H1 (cell line): ENCODE measurements around the gene DLG5.

Experiments
- CTCF ChIP-seq, 3 experiments: IDR thresholded peaks; 1 replicate in 2 of 3; 2 replicates in 1 of 3; pipeline versions ENCODE4 v1.5.1 to v1.6.1; 2011; ENCODE audit warnings: low read length in 3 of 3, mild to moderate bottlenecking in 3 of 3, inconsistent platforms in 2 of 3, low read depth in 1 of 3, moderate library complexity in 1 of 3; ENCODE audit not compliant: insufficient read depth in 1 of 3; ENCODE audit errors: control extremely low read depth in 1 of 3
- HDAC2 ChIP-seq, 2 experiments: fragments of 300-600 bp in 1 of 2; sonication (generic) in 1 of 2; IDR thresholded peaks; 2 replicates each; pipeline ENCODE4 v1.6.1; 2011 to 2012; ENCODE audit warnings: low read depth in 2 of 2, low read length in 2 of 2, mild to moderate bottlenecking in 2 of 2, moderate library complexity in 2 of 2, borderline replicate concordance in 1 of 2, inconsistent platforms in 1 of 2
- KDM1A ChIP-seq: fragments of 200-600, 300-600 bp; sonication (generic); IDR thresholded peaks from 2 replicates; pipeline ENCODE4 v1.7.1; 2016; ENCODE audit warnings: mild to moderate bottlenecking, low read length, borderline replicate concordance
- NRF1 ChIP-seq: IDR thresholded peaks from 2 replicates; pipeline ENCODE4 v1.6.1; 2011; ENCODE audit warnings: mild to moderate bottlenecking, low read depth, low read length, improper control_type of control experiment
- PHF8 ChIP-seq: fragments of 200-600 bp; sonication (generic); conservative IDR thresholded peaks from 2 replicates; pipeline ENCODE4 v1.7.1; 2012; ENCODE audit warnings: low read depth, mild to moderate bottlenecking, inconsistent platforms, low read length, moderate library complexity
- POLR2A ChIP-seq, 2 experiments: IDR thresholded peaks; 1 replicate in 1 of 2; 2 replicates in 1 of 2; pipeline ENCODE4 v1.6.1; 2011; ENCODE audit warnings: low read depth in 2 of 2, low read length in 2 of 2, mild to moderate bottlenecking in 2 of 2; ENCODE audit errors: control extremely low read depth in 1 of 2
- SP1 ChIP-seq: IDR thresholded peaks from 2 replicates; pipeline ENCODE4 v1.6.1; 2011; ENCODE audit warnings: low read depth, low read length
- ZNF274 ChIP-seq: IDR thresholded peaks from 2 replicates; pipeline ENCODE4 v1.7.0; 2012; ENCODE audit warnings: low read length, borderline replicate concordance; ENCODE audit errors: extremely low read depth

- TF ChIP-seq PHF8 (no peak), ZNF274 (no peak), SP1 (no peak), CTCF (IDR thresholded peaks at IDR 0.05; ENCODE audit: control extremely low read depth in 1 of 3, insufficient read depth in 1 of 3, low read depth in 1 of 3, low read length in 3 of 3) (no peak), POLR2A (IDR thresholded peaks at IDR 0.05; ENCODE audit: control extremely low read depth in 1 of 2, low read depth in 2 of 2, low read length in 2 of 2) (no peak), NRF1 (no peak), KDM1A (no peak), HDAC2 (IDR thresholded peaks at IDR 0.05; ENCODE audit: borderline replicate concordance in 1 of 2, low read depth in 2 of 2, low read length in 2 of 2) (no peak)
Observed at GRCh38 chr10:77788496-77789010, 138.0 kb downstream of the DLG5 start.
